GM23338 (cell line): ENCODE measurements around the gene EEF1AKMT2. TPM values are rescaled to one million over a fixed set of nuclear protein-coding genes. Genes with fewer than 3 reads are reported as not detected.

Source experiments
- ATAC-seq: fragments of 200-7000 bp; cut with Tn5 transposase; 3 replicates; pipeline ENCODE4 v1.9.1; 2020
- DNase-seq: peaks from one replicate; pipeline ENCODE4 v3.0.0-alpha.2; 2015; ENCODE audit warnings: low spot score
- H2AFZ ChIP-seq: fragments of 200-600 bp; sonication (generic); 2 replicates; pipeline ENCODE4 v1.8.0; 2016; ENCODE audit warnings: antibody characterized with exemption, mild to moderate bottlenecking, moderate library complexity
- H3F3A ChIP-seq: fragments of 200-600 bp; sonication (generic); replicated peaks from 2 replicates; pipeline ENCODE4 v1.8.0; 2017; ENCODE audit warnings: antibody characterized with exemption, mixed run types, low read depth
- H3K27ac ChIP-seq: fragments of 200-600 bp; sonication (generic); 2 replicates; pipeline ENCODE4 v1.6.1; 2016; ENCODE audit warnings: low read depth
- H3K27me3 ChIP-seq: fragments of 200-600 bp; sonication (generic); 2 replicates; pipeline ENCODE4 v1.8.0; 2016; ENCODE audit warnings: mild to moderate bottlenecking, mixed run types, moderate library complexity; ENCODE audit not compliant: insufficient read depth
- H3K36me3 ChIP-seq: fragments of 200-600 bp; sonication (generic); 2 replicates; pipeline ENCODE4 v1.8.0; 2016; ENCODE audit warnings: mild to moderate bottlenecking; ENCODE audit not compliant: insufficient read depth
- H3K4me1 ChIP-seq: fragments of 200-600 bp; sonication (generic); 2 replicates; pipeline ENCODE4 v1.8.0; 2016; ENCODE audit warnings: mild to moderate bottlenecking, moderate library complexity; ENCODE audit not compliant: insufficient read depth
- H3K4me2 ChIP-seq: fragments of 200-600 bp; sonication (generic); 2 replicates; pipeline ENCODE4 v1.7.1; 2017; ENCODE audit warnings: mixed run types
- H3K4me3 ChIP-seq: fragments of 200-600 bp; sonication (generic); 2 replicates; pipeline ENCODE4 v1.6.1; 2016; ENCODE audit warnings: mixed run types
- H3K79me2 ChIP-seq: fragments of 200-600 bp; sonication (generic); replicated peaks from 2 replicates; pipeline ENCODE4 v1.8.0; 2017; ENCODE audit warnings: mild to moderate bottlenecking; ENCODE audit not compliant: insufficient read depth
- H3K9me2 ChIP-seq: fragments of 200-600 bp; sonication (generic); 2 replicates; pipeline ENCODE4 v1.8.0; 2017; ENCODE audit not compliant: insufficient read depth
- H4K20me1 ChIP-seq: fragments of 200-600 bp; sonication (generic); replicated peaks from 2 replicates; pipeline ENCODE4 v1.8.0; 2017; ENCODE audit warnings: mild to moderate bottlenecking; ENCODE audit not compliant: insufficient read depth
- H3K27ac Mint-ChIP-seq: 2 replicates; pipeline ENCODE4 v1.8.0; 2020; ENCODE audit warnings: inconsistent platforms, mild to moderate bottlenecking, moderate library complexity, mixed read lengths
- H3K27me3 Mint-ChIP-seq: 3 replicates; pipeline ENCODE4 v1.8.0; 2022; ENCODE audit warnings: low read depth, mild to moderate bottlenecking, moderate library complexity, mixed read lengths, inconsistent platforms; ENCODE audit not compliant: insufficient read depth, poor library complexity
- H3K36me3 Mint-ChIP-seq: 3 replicates; pipeline ENCODE4 v1.8.0; 2021; ENCODE audit warnings: low read depth, mild to moderate bottlenecking, inconsistent platforms, moderate library complexity, mixed read lengths
- H3K4me1 Mint-ChIP-seq: 3 replicates; pipeline ENCODE4 v1.8.0; 2020; ENCODE audit warnings: mild to moderate bottlenecking, inconsistent platforms, mixed read lengths
- H3K4me3 Mint-ChIP-seq: 3 replicates; pipeline ENCODE4 v1.8.0; 2021; ENCODE audit warnings: moderate library complexity, mild to moderate bottlenecking, inconsistent platforms, mixed read lengths
- H3K9me3 Mint-ChIP-seq: 3 replicates; pipeline ENCODE4 v1.8.0; 2020; ENCODE audit warnings: moderate library complexity, mild to moderate bottlenecking, inconsistent platforms, mixed read lengths
- CTCF ChIP-seq, 2 experiments: fragments of 200-600 bp in 1 of 2; sonication (generic) in 1 of 2; conservative IDR thresholded peaks; 2 replicates each; pipeline versions ENCODE4 v1.5.1 to v1.6.1; 2016 to 2017; ENCODE audit warnings: antibody characterized with exemption in 2 of 2, low read depth in 2 of 2, mild to moderate bottlenecking in 2 of 2, moderate library complexity in 1 of 2
- ETS1 ChIP-seq: IDR thresholded peaks from 2 replicates; pipeline ENCODE4 v1.6.1; 2016; ENCODE audit warnings: antibody characterized with exemption
- EZH2phosphoT487 ChIP-seq: fragments of 200-600 bp; sonication (generic); IDR thresholded peaks from one replicate; pipeline ENCODE4 v1.8.1; 2018; ENCODE audit warnings: antibody characterized with exemption; ENCODE audit not compliant: unreplicated experiment
- JUNB ChIP-seq: IDR thresholded peaks from one replicate; pipeline ENCODE4 v1.6.1; 2016; ENCODE audit warnings: antibody characterized with exemption; ENCODE audit not compliant: unreplicated experiment
- REST ChIP-seq: IDR thresholded peaks from one replicate; pipeline ENCODE4 v1.6.1; 2018; ENCODE audit warnings: antibody characterized with exemption; ENCODE audit not compliant: unreplicated experiment
- STAT1 ChIP-seq: IDR thresholded peaks from one replicate; pipeline ENCODE4 v1.6.1; 2016; ENCODE audit warnings: antibody characterized with exemption; ENCODE audit not compliant: unreplicated experiment
- ZNF331 ChIP-seq: fragments of 250-450 bp; sonication (Bioruptor Pico); IDR thresholded peaks from 2 replicates; pipeline ENCODE4 v1.5.0; 2020; ENCODE audit warnings: low read depth, mild to moderate bottlenecking, moderate library complexity
- ZNF462 ChIP-seq: fragments of 250-450 bp; sonication (Bioruptor Pico); IDR thresholded peaks from 2 replicates; pipeline ENCODE4 v1.5.0; 2020; ENCODE audit warnings: mild to moderate bottlenecking, moderate library complexity
- polyA plus RNA-seq: library from polyadenylated mRNA; unstranded; fragments of >200 nt; fragmentation: Nextera tagmentation; extraction: Ambion mirVana; gene quantifications from 2 replicates; pipeline ENCODE4 v1.2.1, GENCODE V29; 2016
- total RNA-seq: library from RNA; depleted of rRNA; stranded (reverse); fragments of >200 nt; shearing (Covaris generic); gene quantifications from 2 replicates; pipeline ENCODE4 v1.2.3, GENCODE V29; 2014

Gene EEF1AKMT2
- total and polyA plus RNA-seq, 2 experiments from 2014 or later, result 35.0 to 38.0 TPM

- H3K4me3 Mint-ChIP-seq, result no peak overlapping the region
- peaks cover 27% of the 10 kb centered on the region for H3K36me3 ChIP-seq
- no peaks in the 10 kb centered on the region for H3K9me2 ChIP-seq
- no peaks in the 10 kb centered on the region for H3K4me1 ChIP-seq
- no peaks in the 10 kb centered on the region for H3K4me1 Mint-ChIP-seq
- no peaks in the 10 kb centered on the region; the same call in 1 of the 2 replicates for H4K20me1 ChIP-seq
- no peak overlapping the region for H3K4me3 ChIP-seq
- H3K4me2 ChIP-seq, result no peak overlapping the region
- H3K36me3 Mint-ChIP-seq, result peaks cover 40% of the 10 kb centered on the region
- H3K27me3 Mint-ChIP-seq, result peaks cover 1% of the 10 kb centered on the region
- H3K27ac ChIP-seq, result no peak overlapping the region
- ATAC-seq (no peak), DNase-seq (peak; percentile 45)
- H3K79me2 ChIP-seq, result no peaks in the 10 kb centered on the region
- peak in 1 of 2 experiments; percentile 68; a peak in 3 of 4 replicates for TF ChIP-seq CTCF (conservative IDR thresholded peaks at IDR 0.05; ENCODE audit: low read depth in 2 of 2)
- TF ChIP-seq ZNF462 (CRISPR knock-in tag), result no peak
- no peaks in the 10 kb centered on the region for H3K9me3 Mint-ChIP-seq
- H3F3A ChIP-seq, result no peaks in the 10 kb centered on the region; the same call in 1 of the 2 replicates
- H3K27ac Mint-ChIP-seq, result no peak overlapping the region
- no peaks in the 10 kb centered on the region for H3K27me3 ChIP-seq
- H2AFZ ChIP-seq, result no peak overlapping the region
Observed at GRCh38 chr10:124827474-124827873, 35.8 kb upstream of the EEF1AKMT2 start.

- peaks cover 18% of the 10 kb centered on the region for H3K36me3 ChIP-seq
- no peak overlapping the region for H3K27ac Mint-ChIP-seq
- H3K36me3 Mint-ChIP-seq, result peaks cover 37% of the 10 kb centered on the region
- no peaks in the 10 kb centered on the region for H3K79me2 ChIP-seq
- no peaks in the 10 kb centered on the region for H3K4me1 ChIP-seq
- H3K9me2 ChIP-seq, result no peaks in the 10 kb centered on the region
- H3F3A ChIP-seq, result no peaks in the 10 kb centered on the region; the same call in 1 of the 2 replicates
- H3K4me3 Mint-ChIP-seq, result no peak overlapping the region
- H2AFZ ChIP-seq, result no peak overlapping the region
- no peak overlapping the region for H3K27ac ChIP-seq
- H3K27me3 Mint-ChIP-seq, result peaks cover 1% of the 10 kb centered on the region
- no peaks in the 10 kb centered on the region for H3K27me3 ChIP-seq
- H4K20me1 ChIP-seq, result no peaks in the 10 kb centered on the region; the same call in 1 of the 2 replicates
- H3K4me2 ChIP-seq, result no peak overlapping the region
- DNase-seq (no peak), ATAC-seq (no peak)
- no peaks in the 10 kb centered on the region for H3K9me3 Mint-ChIP-seq
- no peak overlapping the region for H3K4me3 ChIP-seq
- no peaks in the 10 kb centered on the region for H3K4me1 Mint-ChIP-seq
- TF ChIP-seq ETS1, result no peak
- no peak for TF ChIP-seq STAT1
- TF ChIP-seq ZNF331, result no peak
- no peak for TF ChIP-seq REST
- TF ChIP-seq EZH2phosphoT487, result no peak
- no peak for TF ChIP-seq JUNB
Observed at GRCh38 chr10:124826262-124826661, 34.6 kb upstream of the EEF1AKMT2 start.
